Inferior parietal cortex (tissue), 1 donor: Measurements from ENCODE around the gene SAV1.
"Not testable (repeated sequence)": the region's sequence is repeated elsewhere in the genome, so short reads cannot be mapped to it uniquely, and the experiment has no call there.

Experiments
- DNase-seq: peaks from one replicate; pipeline ENCODE4 v3.0.0-alpha.2; 2016; ENCODE audit errors: extremely low spot score

SAV1 gene

GRCh38 chr14:50667996-50668825, at the start of gene SAV1:
Gene SAV1, minus strand, starts transcription at chr14:50668306. Its CDS starts 339 bp downstream, at chr14:50667967.
- DNase-seq, result peak; percentile 81

- DNase-seq, result no peak
These were observed 49.7 kb upstream of the SAV1 start for GRCh38 chr14:50717811-50718210.

GRCh38 chr14:50714450-50715073, 46.5 kb upstream of the SAV1 start:
- peak; percentile 60 for DNase-seq

GRCh38 chr14:50711043-50711442, 42.9 kb upstream of the SAV1 start:
- no peak for DNase-seq

- DNase-seq, result no peak
These were observed 37.0 kb upstream of the SAV1 start for GRCh38 chr14:50705026-50705593.

- DNase-seq, result no peak
These were observed 36.4 kb upstream of the SAV1 start for GRCh38 chr14:50704454-50705010.

GRCh38 chr14:50697659-50698290, 29.7 kb upstream of the SAV1 start:
- no peak for DNase-seq

GRCh38 chr14:50694260-50694659, 26.2 kb upstream of the SAV1 start:
- not testable (repeated sequence) for DNase-seq

GRCh38 chr14:50688875-50689274, 20.8 kb upstream of the SAV1 start:
- no peak for DNase-seq

GRCh38 chr14:50679674-50680073, 11.6 kb upstream of the SAV1 start:
- no peak for DNase-seq

- DNase-seq, result no peak
These were observed 10.1 kb upstream of the SAV1 start for GRCh38 chr14:50678163-50678562.

GRCh38 chr14:50677527-50678063, 9.5 kb upstream of the SAV1 start:
- DNase-seq, result no peak

- DNase-seq, result no peak
These were observed 8.9 kb upstream of the SAV1 start for GRCh38 chr14:50676814-50677516.

- DNase-seq, result no peak
These were observed 7.5 kb upstream of the SAV1 start for GRCh38 chr14:50675597-50675996.

GRCh38 chr14:50670866-50671256, 2.8 kb upstream of the SAV1 start:
- DNase-seq, result no peak

- no peak for DNase-seq
These were observed 2.2 kb upstream of the SAV1 start for GRCh38 chr14:50670196-50670865.

GRCh38 chr14:50669441-50669986, 1.4 kb upstream of the SAV1 start:
- DNase-seq, result no peak

- DNase-seq, result no peak
These were observed 679 bp upstream of the SAV1 start for GRCh38 chr14:50668826-50669143.

GRCh38 chr14:50667684-50667995, 466 bp downstream of the SAV1 start:
- DNase-seq, result no peak

GRCh38 chr14:50666772-50667683, 1.1 kb downstream of the SAV1 start:
- no peak for DNase-seq
